HG03460 (cell line): Measurements from ENCODE around the gene GRID2.

ENCODE experiments used
- ATAC-seq: cut with Tn5 transposase; IDR thresholded peaks from one replicate; pipeline ENCODE4 v1.9.1; 2021; ENCODE audit not compliant: unreplicated experiment

The GRID2 gene

GRCh38 chr4:92520563-92520962 is 216.8 kb downstream of the GRID2 start:
- ATAC-seq, result no peak

GRCh38 chr4:92521941-92522340 is 218.2 kb downstream of the GRID2 start:
- ATAC-seq, result no peak

GRCh38 chr4:92522356-92522755 is 218.6 kb downstream of the GRID2 start:
- no peak for ATAC-seq

- no peak for ATAC-seq
These were observed 220.4 kb downstream of the GRID2 start for GRCh38 chr4:92524131-92524530.

- ATAC-seq, result no peak
These were observed 224.8 kb downstream of the GRID2 start for GRCh38 chr4:92528541-92528940.

GRCh38 chr4:92529510-92529909 is 225.7 kb downstream of the GRID2 start:
- ATAC-seq, result no peak

DNA sequence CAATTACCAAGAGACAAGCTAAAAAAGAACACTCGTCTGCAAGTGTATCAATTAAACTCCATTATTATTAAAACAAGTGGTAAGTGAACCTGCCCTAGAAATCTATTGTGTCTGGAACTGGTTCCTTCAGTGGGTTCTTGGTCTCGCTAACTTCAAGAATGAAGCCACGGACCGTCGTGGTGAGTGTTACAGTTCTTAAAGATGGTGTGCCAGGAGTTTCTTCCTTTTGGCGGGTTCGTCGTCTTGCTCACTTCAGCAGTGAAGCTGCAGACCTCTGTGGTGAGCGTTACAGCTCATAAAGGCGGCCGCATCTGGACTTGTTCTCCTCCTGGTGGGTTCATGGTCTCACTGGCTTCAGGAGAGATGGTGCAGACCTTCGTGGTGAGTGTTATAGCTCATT is 231.8 kb downstream of the GRID2 start:
- no peak for ATAC-seq

DNA sequence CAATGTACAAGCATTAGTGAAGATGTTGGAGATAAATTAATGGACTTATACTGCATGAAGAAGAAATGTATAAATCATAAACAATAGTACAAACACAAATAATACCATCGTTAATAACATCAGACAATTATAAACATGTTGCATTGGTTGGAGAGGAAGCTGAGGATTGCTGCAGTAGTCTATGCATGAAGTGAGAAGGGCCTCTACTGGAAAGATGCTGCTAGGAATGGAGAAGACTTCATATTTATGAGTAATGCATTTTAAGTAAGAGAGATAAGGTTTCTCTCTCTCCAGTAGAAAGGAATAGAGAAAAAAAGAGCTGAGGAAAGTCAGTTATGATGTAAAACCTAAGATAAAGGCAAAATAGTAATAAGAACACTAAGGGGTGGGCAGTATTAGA is 247.8 kb downstream of the GRID2 start:
- no peak for ATAC-seq

DNA sequence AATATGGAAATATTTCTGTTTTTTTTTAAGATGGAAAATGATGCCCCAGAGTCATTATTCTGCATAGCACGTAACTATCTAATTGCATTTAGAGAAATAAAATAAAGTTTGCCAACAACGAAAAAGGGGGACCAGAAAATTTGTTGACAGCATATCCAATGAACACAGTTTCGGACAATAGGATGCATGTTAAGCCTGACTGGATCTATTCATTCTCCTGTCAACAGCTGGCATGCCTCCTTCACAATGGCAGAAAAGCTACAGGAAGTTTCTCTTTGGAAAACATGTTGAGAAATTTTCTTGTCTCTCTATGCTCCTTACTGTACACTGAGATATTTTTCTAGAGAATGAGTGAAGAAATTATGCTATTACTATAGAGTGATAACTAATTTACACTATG is 262.5 kb downstream of the GRID2 start:
- no peak for ATAC-seq

DNA sequence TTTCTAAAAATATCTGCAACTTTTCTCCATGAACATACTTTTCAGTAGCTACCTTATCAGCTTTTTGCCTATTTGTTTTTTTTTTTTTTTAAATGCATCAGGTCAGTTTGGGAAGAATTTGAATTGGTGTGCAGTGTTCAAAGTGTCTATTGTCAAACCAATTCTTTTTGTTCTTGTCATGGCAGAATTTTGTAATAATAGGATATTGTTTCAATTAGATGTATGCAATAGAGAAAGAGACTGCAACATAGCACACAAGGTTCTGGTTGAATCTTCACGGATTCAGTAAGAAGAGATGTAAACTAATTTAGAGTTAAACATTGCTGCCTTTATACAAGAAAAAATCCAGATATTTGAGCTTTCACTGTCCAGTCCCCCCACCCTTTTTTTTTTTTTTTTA is 277.1 kb downstream of the GRID2 start:
- no peak for ATAC-seq

- no peak for ATAC-seq
These were observed 295.3 kb downstream of the GRID2 start for GRCh38 chr4:92599044-92599443.

DNA sequence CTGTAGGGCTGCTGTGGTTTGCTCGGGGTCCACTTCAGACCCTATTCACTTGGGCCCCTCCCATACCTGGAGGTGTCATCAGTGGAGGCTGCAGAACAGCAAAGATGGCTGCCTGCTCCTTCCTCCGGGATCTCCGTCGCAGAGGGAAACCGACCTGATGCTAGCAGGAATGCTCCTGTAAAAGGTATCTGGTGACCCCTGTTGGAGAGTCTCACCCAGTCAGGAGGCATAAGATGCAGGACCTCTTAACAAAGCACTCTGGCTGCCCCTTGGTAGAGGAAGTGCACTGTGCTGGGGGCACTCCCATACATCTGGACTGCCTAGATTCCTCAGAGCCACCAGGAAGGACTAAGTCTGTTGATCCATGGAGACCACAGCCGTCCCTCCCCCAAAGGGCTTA is 296.9 kb downstream of the GRID2 start:
- no peak for ATAC-seq

DNA sequence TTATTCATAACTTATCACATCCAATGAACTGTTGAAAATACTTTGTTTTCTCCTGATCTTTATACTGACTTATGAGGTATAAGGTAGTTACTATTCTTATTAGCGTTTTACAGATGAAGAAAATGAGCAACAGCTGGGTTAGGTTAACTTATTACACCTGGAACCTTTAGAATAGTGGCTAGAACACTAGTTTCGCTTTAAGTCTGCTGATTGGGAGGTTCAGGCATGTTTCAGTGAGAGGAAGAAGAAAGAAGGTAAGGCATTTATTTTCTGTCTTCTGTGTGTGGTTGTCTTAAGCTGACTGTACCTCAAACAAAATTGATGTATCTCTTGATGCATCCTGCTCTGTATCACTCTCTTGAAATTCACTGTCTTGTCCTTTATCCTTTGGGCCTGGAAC is 302.5 kb downstream of the GRID2 start:
- ATAC-seq, result no peak

GRCh38 chr4:92615049-92615448 is 311.3 kb downstream of the GRID2 start:
- no peak for ATAC-seq

GRCh38 chr4:92618968-92619367 is 315.2 kb downstream of the GRID2 start:
- no peak for ATAC-seq

DNA sequence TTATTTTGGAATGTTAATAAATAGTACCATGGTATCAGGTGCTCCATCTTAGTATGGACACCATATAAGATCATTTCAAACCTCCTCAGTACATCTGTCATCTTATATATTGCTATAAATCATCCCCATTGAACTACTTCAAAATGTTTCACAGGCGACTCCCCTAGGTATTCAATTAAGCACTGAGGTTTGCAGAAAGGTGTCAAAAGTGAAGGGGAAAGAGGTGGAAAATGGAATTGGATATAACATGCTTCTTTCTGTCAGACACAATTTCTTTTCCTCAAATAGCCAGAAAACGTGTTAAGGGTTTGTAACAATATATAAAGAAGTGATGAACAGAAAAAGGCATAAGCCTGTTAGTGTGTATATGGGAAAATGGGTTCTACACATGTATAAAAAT is 325.5 kb downstream of the GRID2 start:
- no peak for ATAC-seq

GRCh38 chr4:92634882-92635281 is 331.1 kb downstream of the GRID2 start:
- ATAC-seq, result no peak

GRCh38 chr4:92636038-92636806 is 332.5 kb downstream of the GRID2 start:
- no peak for ATAC-seq

GRCh38 chr4:92641409-92641808 is 337.6 kb downstream of the GRID2 start:
- ATAC-seq, result no peak

DNA sequence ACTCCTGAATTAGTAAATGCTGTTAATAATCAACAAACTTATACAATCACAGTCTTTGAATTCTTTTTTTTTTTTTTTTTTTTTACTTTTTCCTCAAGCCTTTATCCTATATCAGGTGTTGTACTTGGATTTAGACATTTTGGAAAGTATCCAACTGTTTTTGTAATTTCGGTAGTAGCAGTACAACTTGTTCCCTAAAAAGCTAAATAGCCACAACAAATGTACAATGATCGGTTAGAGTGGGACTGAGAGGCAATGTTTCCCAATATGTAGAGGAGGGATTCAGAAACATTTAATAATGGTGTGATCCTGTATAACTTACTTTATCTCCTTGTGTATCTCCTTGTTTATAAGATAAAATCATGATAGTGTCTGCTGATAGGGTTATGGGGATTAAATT is 343.1 kb downstream of the GRID2 start:
- no peak for ATAC-seq

GRCh38 chr4:92651536-92651935 is 347.8 kb downstream of the GRID2 start:
- no peak for ATAC-seq

DNA sequence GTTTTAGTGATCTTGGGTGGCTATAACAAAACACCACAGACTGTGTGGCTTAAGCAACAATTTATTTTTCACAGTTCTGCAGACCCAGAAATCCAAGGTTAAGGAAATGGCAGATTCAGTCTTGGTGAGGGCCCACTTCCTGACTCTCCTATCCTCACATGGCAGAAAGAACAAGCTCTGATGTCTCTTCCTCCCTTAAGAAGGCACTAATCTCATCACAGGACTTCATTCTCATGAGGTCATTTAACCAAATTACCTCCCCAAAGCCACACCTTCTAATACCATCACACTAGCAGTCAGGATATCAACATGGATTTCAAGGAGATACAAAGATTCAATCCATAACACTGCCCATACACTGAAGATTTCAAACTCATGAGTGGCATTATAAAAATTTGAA is 350.3 kb downstream of the GRID2 start:
- ATAC-seq, result no peak

DNA sequence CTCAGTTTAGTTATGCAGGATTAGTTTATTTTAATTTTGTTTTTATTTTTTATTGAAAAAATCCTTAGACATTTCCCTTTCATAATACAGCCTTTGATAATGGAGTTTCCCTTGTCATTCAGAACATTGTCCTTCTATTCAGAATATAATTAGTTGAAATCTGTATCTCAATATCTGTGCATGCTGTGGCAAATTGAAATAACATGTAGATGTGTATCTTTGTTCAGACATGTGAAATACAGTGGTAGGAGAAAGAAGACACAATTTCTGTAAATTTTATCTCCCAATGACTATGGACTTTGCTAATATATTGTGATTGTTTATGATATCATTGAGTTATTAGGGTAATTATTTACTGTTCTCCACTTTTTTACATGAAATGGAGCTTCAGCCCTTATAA is 353.9 kb downstream of the GRID2 start:
- no peak for ATAC-seq
